K562 (cell line): ENCODE data around the gene ANKRD33. TPM values are rescaled to one million over a fixed set of nuclear protein-coding genes. Genes with fewer than 3 reads are reported as not detected.
A peak's percentile ranks its signal among the peaks of the same experiment; 100 is the strongest.

Experiments used
- ATAC-seq: fragments of 200-7000 bp; cut with Tn5 transposase; 3 replicates; pipeline ENCODE4 v1.9.1; 2020; ENCODE audit warnings: moderate library complexity
- BruUV-seq: library from RNA; stranded (reverse); fragments of 400-500 nt; replicated peaks from 2 replicates; lab custom pipeline; 2021; lab: Mats Ljungman, UMichigan
- CTCF ChIA-PET: fragments of 300-600 bp; formaldehyde crosslinking; extraction: SDS; loops from one replicate; lab custom pipeline; 2021; ENCODE audit warnings: low intra/inter-chr PET ratio; lab: Yijun Ruan, JAX
- POLR2A ChIA-PET: fragments of 300-600, 350-650 bp; sonication (Branson Sonifier 250); formaldehyde crosslinking; extraction: SDS; loops from one replicate; lab custom pipeline; 2021; ENCODE audit warnings: antibody characterized with exemption, inconsistent platforms; lab: Yijun Ruan, JAX
- DNase-seq, 4 experiments: peaks; one replicate each; pipeline versions ENCODE4 v3.0.0 to v3.0.0-alpha.2; 2011 to 2018; ENCODE audit warnings: low spot score in 3 of 4, mixed read lengths in 3 of 4; ENCODE audit errors: extremely low read depth in 1 of 4
- FAIRE-seq: peaks from 2 replicates; lab custom pipeline; 2011; peaks lifted over from hg19 to GRCh38; lab: Jason Lieb, UNC
- H2AFZ ChIP-seq: 2 replicates; pipeline ENCODE4 v1.6.0; 2011; ENCODE audit warnings: low read depth, low read length, control low read depth, inconsistent platforms
- H3K27ac ChIP-seq: fragments of 200-600 bp; 3 replicates; pipeline ENCODE4 v1.8.0; 2011; ENCODE audit warnings: low read depth, mild to moderate bottlenecking, control low read depth, inconsistent platforms, low read length, moderate library complexity, mixed read lengths; ENCODE audit errors: extremely low read depth
- H3K27me3 ChIP-seq, 2 experiments: fragments of 300-600 bp in 1 of 2; 2 replicates in 1 of 2; 3 replicates in 1 of 2; pipeline versions ENCODE4 v1.6.0 to v1.8.0; 2011; ENCODE audit warnings: inconsistent platforms in 2 of 2, low read length in 2 of 2, mild to moderate bottlenecking in 1 of 2, mixed read lengths in 1 of 2, moderate library complexity in 1 of 2; ENCODE audit not compliant: control insufficient read depth in 2 of 2, insufficient read depth in 2 of 2
- H3K36me3 ChIP-seq: fragments of 300-600 bp; 3 replicates; pipeline ENCODE4 v1.8.0; 2011; ENCODE audit warnings: mild to moderate bottlenecking, low read length, inconsistent platforms; ENCODE audit not compliant: control insufficient read depth, insufficient read depth
- H3K4me1 ChIP-seq, 2 experiments: fragments of 200-600 bp in 1 of 2; replicated peaks in 1 of 2; 2 replicates in 1 of 2; 3 replicates in 1 of 2; pipeline versions ENCODE4 v1.5.1 to v1.8.0; 2011; ENCODE audit warnings: inconsistent platforms in 2 of 2, low read length in 2 of 2, mild to moderate bottlenecking in 1 of 2, mixed read lengths in 1 of 2, moderate library complexity in 1 of 2; ENCODE audit not compliant: control insufficient read depth in 2 of 2, insufficient read depth in 2 of 2
- H3K4me2 ChIP-seq: 2 replicates; pipeline ENCODE4 v1.6.1; 2011; ENCODE audit warnings: low read length, control low read depth, inconsistent platforms, mixed read lengths; ENCODE audit not compliant: insufficient read depth
- H3K4me3 ChIP-seq: fragments of 200-600 bp; sonication (generic), shearing (Covaris generic); 2 replicates; pipeline ENCODE4 v1.5.1; 2016; ENCODE audit warnings: control low read depth, inconsistent platforms
- H3K79me2 ChIP-seq: fragments of 200-600 bp; 3 replicates; pipeline ENCODE4 v1.8.0; 2011; ENCODE audit warnings: low read length, inconsistent platforms; ENCODE audit not compliant: control insufficient read depth, insufficient read depth
- H3K9ac ChIP-seq, 2 experiments: 2 replicates each; pipeline versions ENCODE4 v1.6.0 to v1.6.1; 2011; ENCODE audit warnings: low read depth in 2 of 2, low read length in 2 of 2, control low read depth in 1 of 2, inconsistent platforms in 1 of 2, mild to moderate bottlenecking in 1 of 2, mixed read lengths in 1 of 2; ENCODE audit not compliant: insufficient read depth in 1 of 2
- H3K9me1 ChIP-seq: one replicate; pipeline ENCODE4 v1.6.0; 2011; ENCODE audit warnings: inconsistent platforms, mild to moderate bottlenecking, low read length, moderate library complexity; ENCODE audit not compliant: control insufficient read depth, insufficient read depth
- H3K9me3 ChIP-seq: replicated peaks from 2 replicates; pipeline ENCODE4 v1.5.1; 2011; ENCODE audit warnings: low read depth, low read length, inconsistent platforms; ENCODE audit not compliant: control insufficient read depth, insufficient read depth
- H4K20me1 ChIP-seq: replicated peaks from 2 replicates; pipeline ENCODE4 v1.6.1; 2011; ENCODE audit warnings: low read length, inconsistent platforms, mixed read lengths; ENCODE audit not compliant: control insufficient read depth, insufficient read depth
- ESRRA ChIP-seq: fragments of 450-650 bp; IDR thresholded peaks from 2 replicates; pipeline ENCODE4 v1.6.1; 2014; ENCODE audit warnings: low read depth, mild to moderate bottlenecking, moderate library complexity, borderline replicate concordance
- FOSL1 ChIP-seq: fragments of 200-800 bp; sonication (Bioruptor generic); conservative IDR thresholded peaks from 2 replicates; pipeline ENCODE4 v1.6.1; 2016; ENCODE audit warnings: missing genetic modification characterization, missing compliant biosample characterization
- HNRNPLL ChIP-seq: fragments of 200-400 bp; formaldehyde crosslinking; IDR thresholded peaks from 2 replicates; pipeline ENCODE4 v1.6.1; 2017; ENCODE audit warnings: low read length, low read depth, mild to moderate bottlenecking; ENCODE audit not compliant: poor library complexity, severe bottlenecking
- JUND ChIP-seq, 2 experiments: IDR thresholded peaks; 2 replicates in 1 of 2; 3 replicates in 1 of 2; pipeline ENCODE4 v1.6.1; 2011; ENCODE audit warnings: borderline replicate concordance in 2 of 2, low read depth in 2 of 2, low read length in 2 of 2, improper control_type of control experiment in 1 of 2, missing biosample characterization in 1 of 2, missing genetic modification characterization in 1 of 2, missing genetic modification reagents in 1 of 2
- KLF1 ChIP-seq: fragments of 450-650 bp; IDR thresholded peaks from 2 replicates; pipeline ENCODE4 v1.6.1; 2016; ENCODE audit warnings: missing genetic modification characterization, missing compliant biosample characterization
- NRF1 ChIP-seq, 2 experiments: fragments of 450-650 bp; IDR thresholded peaks in 1 of 2; conservative IDR thresholded peaks in 1 of 2; 2 replicates each; pipeline ENCODE4 v1.6.1; 2014; ENCODE audit warnings: mild to moderate bottlenecking in 2 of 2
- PBX2 ChIP-seq, 2 experiments: IDR thresholded peaks in 1 of 2; conservative IDR thresholded peaks in 1 of 2; 2 replicates each; pipeline ENCODE4 v1.6.1; 2016; ENCODE audit warnings: low read depth in 2 of 2, mild to moderate bottlenecking in 1 of 2, missing compliant biosample characterization in 1 of 2, missing genetic modification characterization in 1 of 2, moderate library complexity in 1 of 2
- RCOR1 ChIP-seq, 2 experiments: IDR thresholded peaks; 2 replicates each; pipeline ENCODE4 v1.6.1; 2012; ENCODE audit warnings: low read depth in 2 of 2, low read length in 2 of 2, borderline replicate concordance in 1 of 2, improper control_type of control experiment in 1 of 2
- STAG1 ChIP-seq: sonication (generic); formaldehyde crosslinking; IDR thresholded peaks from 2 replicates; pipeline ENCODE4 v1.5.0; 2020; ENCODE audit warnings: missing genetic modification reagents, borderline replicate concordance
- VEZF1 ChIP-seq: fragments of 200-800 bp; sonication (Bioruptor generic); IDR thresholded peaks from 2 replicates; pipeline ENCODE4 v1.6.1; 2017; ENCODE audit warnings: missing genetic modification characterization, missing compliant biosample characterization
- ZNF12 ChIP-seq: sonication (generic); formaldehyde crosslinking; IDR thresholded peaks from 2 replicates; pipeline ENCODE4 v1.4.0; 2020; ENCODE audit warnings: mild to moderate bottlenecking, missing genetic modification reagents
- ZNF79 ChIP-seq: fragments of 250-450 bp; sonication (Bioruptor Pico); IDR thresholded peaks from 2 replicates; pipeline ENCODE4 v1.4.0; 2020; ENCODE audit warnings: low read depth, mild to moderate bottlenecking, moderate library complexity
- WGBS: fragments of 100-300 bp; shearing (Covaris generic); methylation state at CpG from one replicate; pipeline ENCODE4 v1.1.6; 2016; ENCODE audit warnings: low coverage, mixed read lengths; ENCODE audit not compliant: insufficient coverage; ENCODE audit errors: missing lambda C conversion rate; 5-methylcytosine and 5-hydroxymethylcytosine counted together
- in situ Hi-C: fragments of 300-500 bp; cut with MboI; formaldehyde crosslinking; loops from 4 replicates; pipeline ENCODE4 v1.15.0; 2018; ENCODE audit warnings: inconsistent platforms, mixed read lengths
- intact Hi-C: fragments of 100-400 bp; cut with micrococcal nuclease; formaldehyde crosslinking; loops from 2 replicates; pipeline ENCODE4 v1.14.2; 2022
- polyA plus RNA-seq, 8 experiments: library from polyadenylated mRNA; depleted of rRNA in 4 of 8; stranded (reverse) in 5 of 8; unstranded in 3 of 8; fragments of >200 nt; fragmentation: Nextera tagmentation in 2 of 8; fragmentation: Illumina TruSeq in 1 of 8; extraction: Ambion mirVana in 2 of 8; extraction: Trizol in 1 of 8; gene quantifications; 2 replicates each; pipeline versions ENCODE4 v1.2.1 to v1.2.3, GENCODE V29; 2011 to 2014; ENCODE audit warnings: inconsistent platforms in 1 of 8, missing spikeins in 1 of 8
- total RNA-seq, 7 experiments: library from RNA; depleted of rRNA in 6 of 7; stranded (reverse); fragments of >200 nt in 6 of 7; fragmentation: Illumina TruSeq in 2 of 7; extraction: Trizol in 2 of 7; gene quantifications; 2 replicates each; pipeline versions ENCODE4 v1.2.1 to v1.2.3, GENCODE V29; 2011 to 2021; ENCODE audit warnings: low replicate concordance in 1 of 7
- TF ChIP-seq, protein P1 (sequence below): fragments of 450-650 bp; IDR thresholded peaks from 2 replicates; pipeline ENCODE4 v1.6.1; 2016

The ANKRD33 gene
- total and polyA plus RNA-seq, 9 of the 15 experiments (the other 6 are each of a cell fraction or from before 2014, with no cell fraction given), result 0.04 to 0.11 (median 0.07) TPM; not detected in 4

DNA sequence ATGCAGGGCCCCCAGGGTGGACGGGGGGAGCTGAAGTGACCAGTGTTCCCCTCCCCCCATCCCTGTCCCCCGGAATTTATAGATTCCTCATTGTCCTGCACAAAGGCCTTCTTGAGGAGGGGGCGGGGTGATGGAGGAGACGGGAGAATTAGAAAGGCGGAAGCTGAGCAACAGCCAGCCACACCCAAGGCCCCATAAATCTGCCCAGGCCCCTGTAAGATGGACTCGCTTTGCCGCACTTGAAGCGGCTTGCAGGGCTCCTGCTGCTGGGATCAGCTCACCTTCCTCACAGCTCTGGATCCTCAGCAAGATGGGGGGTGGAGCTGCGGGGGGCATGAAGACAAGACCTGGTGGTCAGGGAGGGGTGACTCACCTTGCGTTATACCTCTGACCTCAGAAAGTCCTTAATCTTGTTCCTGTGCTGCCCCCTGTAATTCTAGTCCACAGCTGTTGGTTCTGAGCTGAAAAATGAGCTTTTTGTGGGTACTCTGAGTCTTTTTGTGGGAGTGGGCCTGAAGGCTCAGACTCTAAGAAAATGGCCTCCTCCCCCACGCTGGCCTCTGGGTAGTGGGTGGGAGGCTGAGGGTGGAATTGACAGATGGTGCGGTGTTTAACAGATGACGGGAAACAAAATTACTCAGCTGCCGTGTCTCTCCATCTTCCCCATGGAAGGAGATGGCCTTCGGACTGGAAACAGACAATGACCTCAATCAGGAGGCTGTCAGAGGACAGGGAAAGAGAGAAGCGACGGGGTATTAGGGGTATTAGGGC is 15.8 kb upstream of the ANKRD33 start:
- 5% methylated on average over 14 of the region's 17 CpGs for WGBS
- Histone ChIP-seq H3K4me2 (no peak overlapping the region), H3K27me3 (peaks cover 29 to 60% of the 10 kb centered on the region in 2 experiments), H3K4me3 (no peak overlapping the region), H3K9me1 (no peaks in the 10 kb centered on the region), H3K79me2 (no peaks in the 10 kb centered on the region), H3K9me3 (no peaks in the 10 kb centered on the region), H3K9ac (no peak overlapping the region), H3K4me1 (peaks cover 7 to 22% of the 10 kb centered on the region in 2 experiments; a peak in 4 of 5 replicates), H4K20me1 (peaks cover 6% of the 10 kb centered on the region; the same call in 1 of the 2 replicates), H3K36me3 (no peaks in the 10 kb centered on the region), H2AFZ (0 out of 2 replicates have a peak overlapping the region, but pooled peaks have one; percentile 28), H3K27ac (no peak overlapping the region)
- in situ Hi-C loops (loop anchor here (5.0 kb wide), 1 partner anchor 445 kb away; no protein-coding TSS in a partner anchor), intact Hi-C loops (no loop called here)
- no TSS peak for BruUV-seq
- POLR2A ChIA-PET, result interaction anchor here (0.7 to 1.5 kb wide), 4 partner anchors 16 to 32 kb away, joined by 3 to 4 read pairs (median 4); partner anchors contain the start of gene ANKRD33
- DNase-seq (peak in 2 of 4 experiments; percentile 23 to 30), ATAC-seq (peak; percentile 60), FAIRE-seq (no peak)
- CTCF ChIA-PET, result interaction anchor here (0.7 kb wide), 1 partner anchor 161 kb away, joined by 3 read pairs; no protein-coding TSS in a partner anchor
- TF ChIP-seq FOSL1 (peak; percentile 42), STAG1 (CRISPR knock-in tag) (no peak), ZNF12 (0 out of 2 replicates have a peak, but pooled peaks have one; percentile 24), HNRNPLL (no peak), KLF1 (tag) (peak; percentile 65; the same call in 1 of the 2 replicates), ESRRA (peak; percentile 14; the same call in 1 of the 2 replicates), JUND (IDR thresholded peaks at IDR 0.05; ENCODE audit: borderline replicate concordance, low read depth, low read length) (peak; percentile 15; the same call in 1 of the 2 replicates), JUND (tag; IDR thresholded peaks at IDR 0.05; ENCODE audit: borderline replicate concordance, low read depth, low read length) (peak; percentile 19; the same call in 1 of the 3 replicates), PBX2 (CRISPR knock-in tag; IDR thresholded peaks at IDR 0.05; ENCODE audit: low read depth) (no peak), PBX2 (tag; conservative IDR thresholded peaks at IDR 0.05; ENCODE audit: low read depth) (peak; percentile 91), RCOR1 (IDR thresholded peaks at IDR 0.05; ENCODE audit: borderline replicate concordance in 1 of 2, low read depth in 2 of 2, low read length in 2 of 2) (peak in 1 of 2 experiments; percentile 48; a peak in 1 of 4 replicates), ZNF79 (CRISPR knock-in tag) (no peak), VEZF1 (CRISPR knock-in tag) (0 out of 2 replicates have a peak, but pooled peaks have one; percentile 21), NRF1 (conservative IDR thresholded peaks at IDR 0.05 in 1 of 2, IDR thresholded peaks at IDR 0.05 in 1 of 2) (peak; percentile 21 to 24; a peak in 2 of 4 replicates)
- TF ChIP-seq, protein P1, sequence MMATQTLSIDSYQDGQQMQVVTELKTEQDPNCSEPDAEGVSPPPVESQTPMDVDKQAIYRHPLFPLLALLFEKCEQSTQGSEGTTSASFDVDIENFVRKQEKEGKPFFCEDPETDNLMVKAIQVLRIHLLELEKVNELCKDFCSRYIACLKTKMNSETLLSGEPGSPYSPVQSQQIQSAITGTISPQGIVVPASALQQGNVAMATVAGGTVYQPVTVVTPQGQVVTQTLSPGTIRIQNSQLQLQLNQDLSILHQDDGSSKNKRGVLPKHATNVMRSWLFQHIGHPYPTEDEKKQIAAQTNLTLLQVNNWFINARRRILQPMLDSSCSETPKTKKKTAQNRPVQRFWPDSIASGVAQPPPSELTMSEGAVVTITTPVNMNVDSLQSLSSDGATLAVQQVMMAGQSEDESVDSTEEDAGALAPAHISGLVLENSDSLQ, result peak; percentile 78
